ENCODE measurements around the gene SCN3B.
A peak's percentile ranks its signal among the peaks of the same experiment; 100 is the strongest.
"Not testable (repeated sequence)": the region's sequence is repeated elsewhere in the genome, so short reads cannot be mapped to it uniquely, and the experiment has no call there.

The SCN3B gene, protein sequence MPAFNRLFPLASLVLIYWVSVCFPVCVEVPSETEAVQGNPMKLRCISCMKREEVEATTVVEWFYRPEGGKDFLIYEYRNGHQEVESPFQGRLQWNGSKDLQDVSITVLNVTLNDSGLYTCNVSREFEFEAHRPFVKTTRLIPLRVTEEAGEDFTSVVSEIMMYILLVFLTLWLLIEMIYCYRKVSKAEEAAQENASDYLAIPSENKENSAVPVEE

DNA sequence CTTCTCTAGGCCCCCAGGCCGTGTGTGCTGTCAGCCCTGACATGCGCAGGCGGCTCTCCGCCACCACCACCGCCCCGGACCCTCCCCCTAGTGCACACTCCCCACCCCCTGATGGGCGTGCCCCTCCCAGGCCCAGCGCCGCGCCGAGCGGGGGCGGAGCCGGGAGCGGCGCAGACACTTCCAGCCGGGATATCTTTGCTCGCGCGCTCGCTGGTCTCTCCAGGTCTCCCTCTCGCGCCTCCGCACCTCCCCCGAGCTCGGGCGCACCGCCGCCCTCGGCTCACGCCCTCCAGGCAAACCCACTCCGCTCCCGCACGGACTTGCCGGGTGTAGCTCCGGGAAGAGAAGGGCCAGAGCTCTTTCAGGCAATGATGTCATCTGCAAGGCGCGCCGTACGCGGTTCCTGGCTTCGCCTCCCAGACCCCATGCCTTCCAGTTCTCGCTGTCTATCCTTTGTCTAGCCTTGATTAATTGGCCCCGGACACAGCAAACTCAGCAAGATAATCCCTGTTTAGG, at the start of gene SCN3B:
Gene SCN3B, minus strand, starts transcription at position 59 of the 516 bp plus-strand sequence. CDS start 823 bp downstream, outside the sequence.
- DNase-seq, result peak; percentile 93

DNA sequence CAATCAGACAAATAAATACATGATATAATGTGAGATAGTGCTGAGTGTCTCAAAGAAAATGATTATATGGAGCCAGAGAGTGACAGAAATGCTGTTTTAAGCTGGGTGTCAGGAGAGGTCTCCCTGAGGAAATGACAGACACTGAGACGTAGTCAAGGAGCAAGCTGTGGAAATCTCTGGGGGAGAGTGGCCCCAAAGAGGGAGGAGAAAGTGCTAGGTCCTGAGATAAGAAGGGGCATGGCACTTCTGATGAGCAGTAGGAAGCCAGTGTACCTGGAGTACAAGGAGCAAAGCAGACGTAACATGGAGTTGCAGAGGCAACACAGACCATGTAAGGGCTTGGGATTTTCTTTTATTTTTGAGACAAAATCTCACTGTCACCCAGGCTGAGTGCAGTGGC, 48.3 kb upstream of the SCN3B start:
- DNase-seq, result no peak

DNA sequence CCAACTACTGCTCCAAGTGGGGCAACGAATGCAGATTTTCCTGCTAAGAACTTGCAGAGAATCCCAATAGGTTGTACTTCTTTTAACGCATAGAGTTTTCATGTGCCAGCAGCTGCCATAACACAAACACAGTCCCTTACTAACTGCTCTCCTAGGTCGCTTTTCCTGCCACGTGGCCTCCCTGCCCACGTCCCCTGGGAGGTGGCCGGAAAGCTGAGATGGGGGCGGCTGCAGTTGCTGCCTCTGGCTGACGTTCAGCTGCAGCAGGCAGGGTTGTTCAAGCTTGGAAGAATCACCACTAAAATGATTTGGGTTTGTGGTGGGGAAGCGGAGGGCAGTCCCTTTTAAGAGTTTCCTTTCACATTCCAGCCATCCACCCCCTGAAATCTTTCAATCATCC, 47.7 kb upstream of the SCN3B start:
- DNase-seq, result peak; percentile 8

DNA sequence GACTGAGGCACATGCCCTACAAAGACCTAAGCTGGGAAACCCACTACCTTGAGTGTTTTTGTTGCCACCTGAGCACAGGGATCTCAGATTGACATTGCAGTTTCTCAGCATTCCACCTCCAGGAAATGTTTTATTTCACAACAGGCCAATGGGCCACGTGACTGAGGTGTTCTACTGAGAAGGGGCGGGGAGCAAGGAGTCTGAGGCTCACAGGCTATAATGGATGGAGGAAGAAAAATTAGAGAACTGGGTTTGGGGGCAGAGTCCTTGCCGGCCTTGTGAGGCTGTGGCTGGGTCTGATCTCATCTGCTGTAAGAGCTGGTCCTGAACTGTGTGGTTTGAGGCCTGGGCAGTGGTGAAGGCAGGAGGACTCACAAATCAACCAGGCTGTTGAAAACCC, 46.3 kb upstream of the SCN3B start:
- no peak for DNase-seq

DNA sequence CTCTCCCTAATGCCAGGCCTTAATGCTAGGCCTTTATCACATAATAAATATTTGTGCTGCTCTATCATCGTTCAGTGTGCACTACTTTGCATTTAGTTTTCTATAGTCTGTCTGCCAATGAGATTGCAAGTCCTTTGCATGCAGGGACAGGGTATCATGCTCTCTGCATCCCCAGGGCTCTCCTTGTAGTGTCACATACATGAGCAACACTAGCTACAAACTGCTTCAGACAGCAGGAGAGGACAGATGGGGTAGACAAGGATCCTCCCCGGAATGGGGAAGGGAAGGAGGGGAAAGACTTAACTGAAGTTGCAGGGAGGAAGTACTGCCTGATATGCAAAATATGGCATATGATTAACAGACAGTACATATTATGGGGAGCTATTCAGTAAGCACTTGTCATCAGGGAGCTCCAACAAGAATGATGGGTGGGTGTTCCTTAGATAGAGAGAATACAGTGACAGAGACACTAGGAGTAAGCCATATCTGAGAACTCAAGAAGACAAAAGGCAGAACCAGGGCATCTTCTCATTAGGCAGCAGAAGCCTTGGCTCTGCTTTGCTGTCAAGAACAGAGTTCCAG, 44.2 kb upstream of the SCN3B start:
- DNase-seq, result no peak

DNA sequence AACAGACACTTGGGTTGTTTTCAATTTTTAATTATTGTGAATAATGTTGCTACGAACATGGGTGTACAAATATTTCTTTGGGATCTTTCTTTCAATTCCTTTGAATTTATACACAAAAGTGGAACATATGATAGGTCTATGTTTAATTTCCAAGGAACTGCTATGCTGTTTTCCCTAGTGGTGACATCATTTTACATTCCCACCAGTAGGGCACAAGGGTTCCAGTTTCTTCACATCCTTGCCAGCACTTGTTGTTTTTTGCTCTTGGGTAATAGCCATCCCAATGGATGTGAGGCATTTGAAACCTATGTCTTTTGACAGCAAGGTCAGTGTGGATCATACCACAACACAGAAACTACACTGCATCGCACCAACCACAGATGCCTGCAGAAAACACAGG, 41.8 kb upstream of the SCN3B start:
- DNase-seq, result no peak

DNA sequence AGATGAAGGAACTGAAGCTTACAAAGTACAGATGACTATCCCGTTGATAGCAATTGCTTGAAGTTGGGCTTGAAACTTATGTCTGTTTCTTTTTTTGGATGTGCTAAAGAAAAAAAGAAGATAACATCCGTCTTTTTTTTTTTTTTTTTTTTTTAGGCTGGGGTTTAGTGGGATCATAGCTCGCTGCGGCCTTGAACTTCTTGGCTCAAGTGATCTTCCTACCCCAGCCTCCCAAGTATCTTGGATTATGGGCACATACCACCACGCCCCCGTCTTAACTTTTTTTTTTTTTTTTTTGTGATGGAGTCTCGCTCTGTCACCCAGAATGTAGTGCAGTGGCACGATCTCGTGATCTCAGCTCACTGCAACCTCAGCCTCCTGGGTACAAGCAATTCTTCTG, 40.8 kb upstream of the SCN3B start:
- DNase-seq, result no peak

DNA sequence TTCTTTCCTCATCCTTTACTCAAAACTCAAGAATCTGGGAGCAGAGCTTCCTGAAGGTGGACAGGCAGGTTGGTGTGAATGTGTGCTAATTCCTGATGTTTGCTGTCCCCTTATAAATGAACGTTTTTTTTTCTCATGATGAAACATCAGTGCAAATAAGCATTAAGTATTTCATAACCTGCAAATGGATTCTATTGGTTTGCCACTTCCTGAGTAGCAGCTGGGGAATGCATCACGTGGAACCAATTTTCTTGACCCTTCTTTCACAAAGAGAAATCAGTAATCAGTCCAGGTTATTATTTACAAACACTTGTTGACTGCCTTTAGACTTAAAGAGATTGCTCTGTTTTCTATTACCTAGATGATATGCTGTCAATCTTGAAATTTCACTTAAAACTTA, 40.1 kb upstream of the SCN3B start:
- DNase-seq, result no peak

DNA sequence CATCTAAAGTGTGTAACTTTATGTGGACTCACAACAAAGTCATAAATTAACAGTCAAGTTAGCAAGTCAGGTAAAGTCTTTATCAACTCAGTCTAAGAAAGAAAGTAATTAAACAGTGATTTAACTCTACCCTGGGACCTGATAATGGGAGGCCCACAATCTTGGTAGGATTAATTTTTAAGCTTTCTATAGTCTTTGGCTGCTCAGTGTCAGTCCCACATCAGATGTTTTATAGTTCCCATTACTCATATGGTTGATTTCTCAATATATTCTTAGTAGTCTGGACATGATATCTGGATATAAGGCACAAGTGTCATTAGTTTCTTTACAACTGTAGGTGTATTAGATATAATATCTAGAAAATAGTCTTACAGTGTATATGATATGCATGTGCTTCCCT, 38.5 kb upstream of the SCN3B start:
- DNase-seq, result no peak

DNA sequence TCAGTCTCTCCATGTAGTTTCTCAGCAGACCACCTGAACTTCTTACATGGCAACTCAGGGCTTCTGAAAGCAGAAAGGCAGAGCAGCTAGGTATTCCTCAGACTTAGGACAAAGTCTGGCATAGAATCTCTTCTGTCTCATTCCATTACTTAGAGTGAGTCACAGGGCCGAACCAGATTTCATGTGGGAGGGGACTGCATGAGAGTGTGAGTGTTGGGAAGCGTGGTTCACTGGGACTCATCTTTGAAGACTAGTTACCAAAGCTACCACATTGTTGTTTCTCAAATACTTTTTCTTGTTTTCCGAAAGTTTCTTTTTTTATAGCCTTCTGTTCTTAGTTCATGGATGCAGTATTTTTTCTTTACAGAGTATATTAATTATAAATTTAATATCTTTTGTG, 36.1 kb upstream of the SCN3B start:
- DNase-seq, result no peak

DNA sequence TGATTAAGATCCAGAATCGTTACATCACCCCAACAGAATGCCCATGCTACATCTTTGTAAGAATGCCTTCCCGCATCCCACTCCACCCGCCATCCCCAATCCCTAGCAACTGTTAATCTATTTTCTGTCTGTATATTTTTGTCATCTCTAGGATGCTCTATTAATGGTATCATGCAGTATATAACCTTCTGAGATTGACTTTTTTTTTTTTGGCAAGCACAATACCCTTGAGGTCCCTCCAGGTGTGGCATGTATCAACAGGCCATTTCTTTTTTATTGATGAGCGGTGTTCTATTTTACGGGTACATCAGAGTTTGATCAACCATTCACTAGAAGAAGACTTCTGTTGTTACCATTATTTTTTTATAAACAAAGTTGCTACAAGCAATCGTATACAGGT, 30.2 kb upstream of the SCN3B start:
- no peak for DNase-seq

DNA sequence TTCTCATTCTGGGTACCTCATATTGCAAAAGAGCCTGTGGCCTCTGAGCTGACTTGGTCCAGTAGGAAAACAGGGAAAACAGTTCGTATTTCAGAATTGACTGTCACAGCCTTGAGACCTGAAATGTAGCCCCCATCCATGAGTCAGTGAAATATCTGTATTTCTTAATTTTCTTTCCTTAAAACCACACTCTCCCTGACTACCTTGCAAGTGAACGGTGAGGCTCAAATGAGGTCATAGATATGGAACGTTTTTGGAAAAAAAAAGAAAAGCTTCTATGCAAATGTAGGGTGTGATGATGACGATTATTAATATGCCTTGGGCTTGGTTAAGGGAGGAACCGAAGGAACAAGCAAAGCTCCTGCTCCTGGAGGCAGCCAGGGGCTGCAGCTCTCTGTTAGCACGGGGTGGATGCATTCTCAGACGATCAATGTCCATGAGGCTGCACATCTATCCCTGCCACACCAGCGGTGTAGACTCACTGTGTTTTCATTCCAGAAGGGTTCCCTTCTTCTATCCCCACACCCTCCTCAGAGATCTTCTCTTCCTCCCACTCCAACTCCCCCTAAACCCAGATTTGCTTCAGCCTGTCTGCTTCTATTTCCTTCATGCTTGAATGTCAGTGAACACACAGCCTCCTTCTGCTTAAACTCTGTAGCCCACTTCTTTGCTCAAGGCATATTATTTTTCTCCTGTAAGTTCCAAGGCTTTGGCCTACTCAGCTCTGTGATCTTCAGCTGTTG, 29.2 kb upstream of the SCN3B start:
- no peak for DNase-seq

DNA sequence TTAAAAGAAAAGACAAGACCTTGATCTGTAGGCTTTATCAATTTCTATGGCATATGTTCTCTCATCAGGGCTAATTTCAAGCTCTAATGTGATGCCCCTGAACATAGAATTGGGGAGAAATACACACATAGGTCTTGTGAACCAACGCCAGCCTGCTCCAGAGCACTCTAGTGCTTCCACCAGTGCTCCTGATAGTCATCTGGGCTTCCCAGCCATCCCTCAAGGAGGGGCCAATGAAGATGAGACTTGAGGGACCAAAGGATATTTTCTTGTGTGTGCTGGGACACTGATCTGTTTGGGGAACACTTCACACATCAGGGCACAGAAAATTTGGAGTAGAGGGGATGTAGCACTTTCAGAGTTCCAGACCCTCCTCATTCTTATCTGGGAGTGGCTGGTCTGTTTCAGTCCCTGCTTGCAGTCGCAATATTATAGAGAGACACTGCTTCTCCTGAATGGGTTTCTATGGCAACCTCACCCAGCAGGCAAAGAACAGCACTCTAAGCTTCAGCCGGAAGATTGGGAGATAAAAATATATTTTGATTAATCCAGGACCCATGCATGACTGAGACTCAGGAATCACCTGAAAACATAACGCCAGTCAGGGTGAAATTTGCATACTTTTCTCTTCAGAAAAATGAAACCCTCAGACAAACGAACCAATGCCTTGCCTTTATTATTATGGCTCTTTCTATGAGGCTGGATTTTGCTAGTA, 28.4 kb upstream of the SCN3B start:
- DNase-seq, result peak; percentile 37

DNA sequence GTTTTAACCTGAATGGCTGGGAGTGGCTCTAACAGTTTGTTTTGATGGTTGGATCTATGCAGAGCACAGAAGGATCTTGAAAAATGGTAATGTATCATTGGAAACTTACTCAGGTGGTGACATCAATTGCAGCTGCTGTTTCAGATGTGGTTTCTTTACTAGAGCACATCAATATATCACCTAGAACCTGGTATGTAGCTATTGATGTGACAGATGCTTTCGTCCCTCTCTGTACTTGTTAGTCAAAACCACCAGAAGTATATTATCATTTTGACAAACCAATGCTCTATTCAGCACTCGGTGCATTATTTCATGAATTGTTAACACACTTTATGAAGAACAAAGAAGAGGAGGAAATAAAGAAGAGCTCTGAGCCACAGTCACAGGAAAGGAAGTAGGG, 26.6 kb upstream of the SCN3B start:
- no peak for DNase-seq

DNA sequence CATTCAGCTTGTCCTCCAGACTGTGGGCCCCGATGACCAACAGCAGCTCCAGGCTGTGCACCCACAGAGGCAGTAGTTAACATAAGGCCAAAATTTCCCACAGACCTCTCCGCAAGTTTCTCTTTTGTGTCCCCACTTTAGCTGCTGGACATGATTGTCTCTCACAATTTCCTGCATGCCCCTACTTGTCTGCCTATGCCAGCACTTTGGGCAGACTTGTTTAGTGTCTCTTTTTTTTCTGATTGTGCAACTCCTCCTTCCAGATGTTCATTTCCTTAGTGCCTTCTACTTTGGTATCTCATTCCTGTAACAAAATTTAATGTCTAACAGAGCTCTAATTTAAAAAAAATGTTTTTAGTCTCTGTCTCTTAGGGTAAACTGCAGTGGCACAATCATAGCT, 23.8 kb upstream of the SCN3B start:
- no peak for DNase-seq

DNA sequence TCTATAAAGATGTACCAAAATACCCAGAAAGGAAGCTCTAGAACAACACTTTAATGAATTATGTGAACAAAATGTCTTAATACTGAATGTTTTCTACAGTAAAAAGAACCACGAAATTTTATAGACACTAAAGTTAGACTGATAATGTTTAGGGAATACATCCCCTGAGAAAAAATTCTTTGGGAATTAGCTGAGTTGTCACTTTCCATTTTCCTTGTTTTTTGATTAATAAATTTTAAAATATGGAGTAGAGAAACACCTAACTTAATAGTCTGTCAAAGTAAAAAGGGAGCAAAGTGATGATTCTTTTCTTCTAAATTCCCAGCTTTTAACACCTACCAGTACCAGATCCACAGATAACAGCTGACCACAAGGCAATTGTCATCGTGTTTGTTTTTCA, 23.1 kb upstream of the SCN3B start:
- DNase-seq, result no peak

DNA sequence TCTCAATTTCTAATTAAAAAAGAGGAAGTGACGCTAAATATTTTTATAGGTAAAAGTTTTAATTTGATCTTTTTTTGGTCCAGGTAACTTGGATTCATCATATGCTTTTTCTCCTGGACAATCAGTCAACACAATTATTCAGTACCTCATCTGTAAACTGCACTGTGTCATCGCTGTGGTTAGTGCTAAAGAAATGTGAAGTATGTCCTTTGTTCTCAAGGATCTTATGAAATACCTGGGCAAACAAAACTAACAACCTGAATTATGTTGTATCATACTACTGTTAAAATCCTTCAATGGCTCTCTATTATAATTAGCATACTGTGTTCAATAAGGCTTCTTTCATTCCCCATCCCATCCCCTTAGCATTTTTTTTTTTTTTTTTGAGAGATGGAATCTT, 19.9 kb upstream of the SCN3B start:
- DNase-seq, result no peak

DNA sequence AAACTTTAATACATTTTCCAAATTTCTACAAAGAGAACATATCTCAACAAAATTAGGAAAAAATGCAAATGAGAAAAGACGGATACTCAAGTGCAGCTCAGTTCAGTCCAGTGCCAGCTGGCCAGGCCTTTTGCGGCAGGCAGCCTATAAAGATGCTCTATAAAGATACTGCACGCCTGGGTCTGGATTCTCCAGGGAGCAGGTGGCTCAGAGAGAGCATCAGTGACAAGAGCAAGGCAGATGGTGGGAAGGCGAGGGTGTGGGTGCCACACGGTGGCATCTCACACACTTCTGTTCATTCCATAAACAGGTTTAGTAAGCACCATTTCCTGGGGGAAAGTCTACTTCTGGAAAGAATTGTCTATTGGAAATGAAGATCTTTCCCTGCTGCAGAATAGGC, 18.1 kb upstream of the SCN3B start:
- no peak for DNase-seq

DNA sequence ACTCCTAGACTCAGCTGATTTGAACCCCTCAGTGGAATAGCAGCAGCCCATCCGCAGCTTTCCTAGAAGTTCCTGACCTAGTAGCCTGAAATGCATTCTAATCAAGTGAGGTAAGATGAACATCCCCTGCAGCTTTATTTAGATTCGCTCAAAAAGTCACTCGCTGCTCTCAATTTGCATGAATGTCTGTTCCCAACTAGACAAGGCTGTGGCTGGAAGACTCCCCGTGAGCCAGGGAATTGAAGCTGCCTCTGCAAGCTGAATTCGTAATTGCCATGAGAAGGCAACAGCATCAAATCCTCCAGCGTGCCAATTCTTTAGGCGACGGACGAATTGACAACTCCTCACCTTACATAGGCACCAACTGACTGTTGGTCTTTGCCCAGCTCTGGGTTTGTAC, 17.1 kb upstream of the SCN3B start:
- DNase-seq, result no peak

DNA sequence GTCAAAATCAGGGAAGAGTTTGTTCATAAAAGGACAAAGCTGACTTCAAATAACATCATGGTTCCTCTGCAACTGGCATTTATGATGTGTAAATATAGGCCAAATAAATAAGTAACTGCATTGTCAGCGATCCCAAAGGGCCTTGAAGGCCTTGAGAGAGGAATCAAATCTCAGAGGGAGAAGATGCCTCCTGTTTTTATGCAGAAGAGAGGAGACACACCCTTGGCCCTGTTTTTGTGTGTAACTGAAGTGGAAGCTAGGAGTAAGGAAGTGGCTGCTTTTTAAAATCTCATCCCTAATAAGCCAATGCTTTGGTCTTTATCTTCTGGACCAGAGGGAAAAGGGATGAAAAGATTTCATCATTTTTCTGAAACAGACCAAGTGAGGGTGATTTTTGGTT, 15.7 kb upstream of the SCN3B start:
- no peak for DNase-seq

DNA sequence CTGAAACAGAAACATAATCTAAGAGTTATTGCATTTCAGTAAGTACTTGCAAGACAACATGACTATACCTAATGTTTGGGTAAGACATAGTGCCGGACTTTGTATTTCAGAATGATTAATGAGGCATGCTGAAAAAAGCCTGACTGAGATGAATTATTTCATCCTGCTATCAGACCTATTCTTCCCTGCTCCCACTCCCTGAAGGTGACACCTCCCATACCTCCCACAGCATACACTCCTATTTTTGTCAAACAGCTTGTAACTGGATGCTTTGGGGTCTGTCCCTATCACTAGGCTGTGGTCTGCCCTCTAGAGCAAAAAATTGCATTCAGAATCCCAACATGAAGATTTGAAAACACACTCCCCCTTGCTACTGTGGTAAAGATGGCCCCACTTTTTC, 10.9 kb upstream of the SCN3B start:
- no peak for DNase-seq

DNA sequence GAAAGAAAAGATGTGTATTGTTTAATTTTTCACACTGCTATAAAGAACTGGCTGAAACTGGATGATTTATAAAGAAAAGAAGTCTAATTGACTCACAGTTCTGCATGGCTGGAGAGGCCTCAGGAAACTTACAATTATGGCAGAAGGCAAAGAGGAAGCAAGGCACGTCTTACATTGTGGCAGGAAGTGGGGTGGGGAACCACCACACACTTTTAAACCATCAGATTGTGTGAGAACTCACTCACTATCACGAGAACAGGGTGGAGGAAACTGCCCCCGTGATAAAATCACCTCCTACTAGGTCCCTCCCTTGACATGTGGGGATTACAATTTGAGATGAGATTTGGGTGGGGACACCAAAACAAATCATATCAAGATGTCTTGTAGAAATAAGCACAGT, 5.5 kb upstream of the SCN3B start:
- DNase-seq, result not testable (repeated sequence)

DNA sequence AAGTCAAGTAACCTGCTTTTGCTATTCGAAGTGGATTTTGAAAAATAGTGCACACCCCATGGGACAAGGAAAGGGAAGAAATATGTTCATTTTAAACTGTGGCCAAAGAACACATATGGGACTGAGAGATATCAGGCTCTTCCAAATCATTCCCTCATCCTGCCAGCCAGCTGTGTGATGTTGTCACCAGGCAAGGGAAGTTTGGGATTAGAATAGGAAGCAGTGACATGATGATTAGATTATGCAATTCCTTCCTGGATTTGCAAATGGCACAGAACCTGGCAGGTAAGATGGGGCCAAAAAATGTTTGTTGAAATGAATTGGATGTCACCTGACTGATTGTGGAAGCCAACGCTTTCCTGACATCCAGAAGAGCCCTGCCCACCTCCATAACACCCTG, 4.9 kb upstream of the SCN3B start:
- no peak for DNase-seq

Data from NCI-H1092 treated with DMSO at 0.1 percent for 48 hours (cell line).